ENCODE measurements around the gene SLC38A8.

The SLC38A8 gene

DNA sequence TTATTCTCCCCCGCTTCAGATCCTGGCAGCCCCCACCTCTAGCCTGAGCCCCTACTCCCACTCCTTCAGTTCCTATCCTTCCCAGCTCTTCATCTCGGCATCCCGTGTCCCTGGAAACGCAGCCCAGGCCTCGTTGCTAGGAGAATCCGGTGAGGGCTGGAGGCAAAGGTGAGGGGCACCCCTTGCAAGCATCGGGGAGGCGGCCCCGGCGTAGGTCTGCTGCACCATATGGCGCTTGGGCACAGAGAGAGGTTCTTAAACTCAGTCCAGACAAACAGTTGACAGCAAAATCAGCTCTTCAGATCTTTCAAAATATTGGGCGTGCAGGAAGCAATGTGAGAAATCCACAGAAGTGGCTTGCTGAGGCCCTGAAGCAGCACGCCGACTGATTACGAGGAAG is 15.0 kb downstream of the SLC38A8 start:
- DNase-seq = no peak

- no peak for DNase-seq
Observed at GRCh38 chr16:84026606-84027005, 16.0 kb downstream of the SLC38A8 start.

DNA sequence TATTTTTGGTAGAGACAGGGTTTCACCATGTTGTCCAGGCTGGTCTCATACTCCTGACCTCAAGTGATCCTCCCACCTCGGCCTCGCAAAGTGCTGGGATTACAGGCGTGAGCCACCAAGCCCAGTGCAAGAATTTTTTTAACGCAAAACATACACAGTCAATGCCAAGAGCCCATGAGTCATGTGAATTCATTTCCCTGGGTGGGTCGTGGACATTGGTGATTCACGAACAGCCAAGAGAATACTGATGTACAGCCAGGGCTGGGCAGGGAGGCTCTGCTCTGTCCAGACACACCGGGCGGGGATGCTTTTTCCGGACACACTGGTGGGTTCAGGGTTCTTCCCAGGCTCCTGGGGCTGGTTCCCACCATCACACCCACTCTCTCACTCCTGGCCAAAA is 17.7 kb downstream of the SLC38A8 start:
- no peak for DNase-seq

DNA sequence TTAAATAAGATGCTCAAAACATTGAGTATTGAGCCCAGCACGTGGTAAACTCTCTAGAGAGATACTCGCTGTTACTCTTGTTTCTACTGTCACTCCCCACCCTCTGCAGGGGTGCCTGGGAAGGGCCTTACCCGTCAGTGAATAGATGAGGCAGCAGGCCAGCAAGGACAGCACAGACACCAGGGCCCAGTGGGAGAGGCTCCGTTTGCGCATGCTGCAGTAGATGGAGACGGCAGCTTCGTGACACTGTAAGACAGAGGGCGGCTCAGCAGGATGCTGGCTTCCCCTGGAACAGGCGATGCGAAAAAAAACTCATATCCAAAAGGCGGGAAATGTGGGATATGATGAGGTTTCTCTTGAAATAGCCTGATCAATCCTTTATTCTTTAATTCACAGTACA is 20.0 kb downstream of the SLC38A8 start:
- no peak for DNase-seq

DNA sequence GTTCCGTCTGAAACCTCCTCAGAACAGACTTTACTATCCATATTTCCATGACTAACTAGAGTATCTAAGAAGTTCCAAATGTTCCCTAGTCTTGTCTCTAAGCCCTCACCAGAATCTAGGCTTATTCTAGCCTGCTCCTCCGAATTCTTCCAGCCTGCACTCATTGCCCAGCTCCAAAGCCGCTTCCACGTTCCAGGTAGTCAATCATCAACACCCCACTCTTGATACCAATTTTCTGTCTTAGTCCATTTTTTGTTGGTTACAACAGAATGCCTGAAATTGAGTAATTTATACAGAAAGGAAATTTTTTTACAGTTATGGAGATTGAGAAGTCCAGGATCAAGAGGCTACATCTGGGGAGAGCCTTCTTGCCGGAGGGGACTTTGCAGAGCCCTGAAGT is 21.1 kb downstream of the SLC38A8 start:
- no peak for DNase-seq

DNA sequence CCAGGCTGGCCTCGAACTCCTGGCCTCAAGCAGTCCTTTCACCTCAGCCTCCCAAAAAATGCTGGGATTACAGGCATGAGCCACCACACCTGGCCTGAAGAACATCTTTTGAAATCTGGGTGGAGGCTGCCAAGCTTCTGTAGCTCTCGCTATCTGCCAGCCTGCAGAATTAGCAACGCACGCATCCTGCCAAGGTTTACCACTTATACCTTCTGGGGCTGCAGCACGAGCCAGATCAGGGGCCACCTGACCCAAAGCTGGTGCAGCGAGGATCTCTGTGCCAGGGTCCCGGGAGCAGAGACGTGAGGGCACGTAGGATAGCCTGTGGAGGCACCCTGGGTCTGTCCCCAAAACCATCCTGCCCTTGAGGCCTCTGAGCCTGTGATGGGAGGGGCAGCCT is 22.2 kb downstream of the SLC38A8 start:
- DNase-seq = no peak

DNA sequence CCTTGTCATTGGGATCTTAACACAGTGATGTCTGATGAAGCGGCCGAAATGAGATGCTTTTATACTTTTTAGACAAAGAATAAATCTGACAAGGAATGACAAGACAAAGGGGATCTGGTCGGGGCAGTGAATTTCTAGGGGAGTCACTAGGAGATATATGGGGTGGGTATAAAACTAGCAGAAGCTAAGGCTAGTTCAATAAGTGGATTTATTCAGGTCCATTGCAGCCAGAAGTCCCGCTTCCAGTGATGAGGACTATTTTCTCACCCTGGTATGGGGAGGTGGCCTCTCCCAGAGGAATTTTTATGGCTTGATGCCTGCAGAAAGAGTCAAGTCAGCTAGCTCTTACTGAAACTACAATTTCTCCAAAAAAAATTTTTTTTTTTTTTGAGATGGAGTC is 23.9 kb downstream of the SLC38A8 start:
- no peak for DNase-seq

- no peak for DNase-seq
Observed at GRCh38 chr16:84016477-84016876, 26.1 kb downstream of the SLC38A8 start.

GRCh38 chr16:84015399-84015798 is 27.2 kb downstream of the SLC38A8 start:
- no peak for DNase-seq

DNA sequence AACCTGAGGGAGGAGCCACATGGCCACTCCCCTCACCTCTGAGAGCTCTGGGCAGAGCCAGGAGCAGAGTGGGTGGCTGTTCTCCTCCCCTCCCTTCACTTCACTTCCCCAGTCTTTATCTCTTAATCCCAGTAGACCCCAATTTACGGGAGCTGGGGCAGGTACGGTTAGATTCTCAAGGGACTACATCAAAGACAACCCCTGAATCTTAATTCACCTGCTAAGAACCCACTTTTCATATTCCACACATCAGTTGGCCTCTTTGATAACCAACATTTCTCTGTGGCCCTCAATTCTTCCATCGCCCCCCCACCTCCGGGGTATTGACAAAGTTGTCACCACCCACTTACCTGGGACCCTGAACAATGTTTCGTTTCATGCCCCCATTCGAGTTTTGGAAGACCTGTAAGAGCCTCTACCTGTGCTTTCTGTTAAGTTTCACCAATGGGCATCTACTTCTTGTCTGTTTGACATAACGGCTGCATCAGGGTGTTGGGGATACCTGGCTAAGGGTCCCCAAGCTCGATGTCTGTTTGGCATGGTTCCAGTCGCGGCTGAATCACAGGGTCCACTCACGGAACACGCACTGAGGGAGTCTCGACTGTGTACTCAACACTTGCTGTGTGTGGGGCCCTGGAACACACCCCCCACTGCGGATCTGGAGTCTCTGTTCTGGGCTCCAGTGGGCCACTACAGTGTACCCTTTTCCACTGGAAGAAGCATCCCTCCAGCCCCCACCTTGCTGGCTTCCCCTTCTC is 27.8 kb downstream of the SLC38A8 start:
- DNase-seq = no peak

- DNase-seq = peak; percentile 15
Observed at GRCh38 chr16:84013787-84014569, 28.6 kb downstream of the SLC38A8 start.

- DNase-seq = no peak
Observed at GRCh38 chr16:84009282-84009681, 33.3 kb downstream of the SLC38A8 start.

DNA sequence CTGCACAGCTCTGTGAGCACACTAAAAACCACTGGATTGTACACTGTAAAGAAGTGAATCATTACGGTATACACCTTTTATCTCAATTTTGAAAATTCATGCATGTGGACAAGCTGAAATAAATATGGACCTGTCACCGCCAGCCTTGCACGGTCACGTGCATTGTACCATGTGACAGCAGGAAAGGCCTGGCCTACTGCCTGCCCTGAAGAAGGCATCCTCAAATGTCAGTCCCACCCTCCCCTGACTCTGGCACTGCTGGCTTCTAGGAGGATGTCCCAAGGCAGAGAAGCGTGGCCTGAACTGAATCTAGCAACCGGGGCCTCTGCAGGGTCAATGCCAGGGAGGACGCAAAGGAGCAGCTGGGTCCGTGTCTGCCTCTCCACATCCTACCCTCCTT is 34.6 kb downstream of the SLC38A8 start:
- no peak for DNase-seq

DNA sequence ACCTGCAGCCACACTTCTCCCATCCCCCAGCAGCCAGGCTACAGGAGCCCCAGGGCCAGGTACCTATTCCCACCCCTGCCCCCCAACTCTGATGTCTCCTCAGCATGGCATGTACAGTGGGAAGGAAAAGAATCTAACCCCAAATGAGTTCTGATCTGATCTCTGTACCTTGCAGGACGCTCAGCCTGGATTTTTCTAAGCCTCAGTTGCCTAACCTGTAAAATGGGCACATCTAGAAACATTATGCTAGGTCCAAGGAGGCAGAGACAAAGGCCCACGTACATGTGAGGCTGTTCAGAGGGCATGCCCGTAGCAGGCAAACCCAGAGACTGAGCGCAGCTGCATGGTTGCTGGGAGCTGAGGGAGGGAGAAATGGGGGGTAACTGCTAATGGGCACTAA is 35.1 kb downstream of the SLC38A8 start:
- DNase-seq = no peak

GRCh38 chr16:84005391-84005790 is 37.2 kb downstream of the SLC38A8 start:
- no peak for DNase-seq

DNA sequence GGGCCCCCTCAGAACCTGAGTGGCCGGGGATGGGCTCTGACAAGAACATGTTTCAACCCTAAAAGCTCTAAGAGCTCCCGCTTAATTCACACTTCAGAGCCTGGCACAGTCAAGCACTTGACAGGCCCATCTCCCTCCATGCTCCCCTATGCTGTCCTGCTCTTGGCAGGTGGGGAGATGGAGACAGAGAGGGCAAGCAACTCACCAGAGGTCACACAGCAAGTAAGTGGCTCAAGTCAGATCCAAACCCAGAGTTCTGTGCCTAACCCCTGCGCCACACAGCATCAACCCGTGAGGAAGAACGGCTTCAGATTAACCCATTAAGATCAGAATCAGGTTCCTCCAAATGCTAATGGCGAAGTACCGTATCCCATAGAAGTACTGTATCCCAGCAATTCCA is 38.2 kb downstream of the SLC38A8 start:
- no peak for DNase-seq

GRCh38 chr16:84003038-84003437 is 39.6 kb downstream of the SLC38A8 start:
- DNase-seq = no peak

DNA sequence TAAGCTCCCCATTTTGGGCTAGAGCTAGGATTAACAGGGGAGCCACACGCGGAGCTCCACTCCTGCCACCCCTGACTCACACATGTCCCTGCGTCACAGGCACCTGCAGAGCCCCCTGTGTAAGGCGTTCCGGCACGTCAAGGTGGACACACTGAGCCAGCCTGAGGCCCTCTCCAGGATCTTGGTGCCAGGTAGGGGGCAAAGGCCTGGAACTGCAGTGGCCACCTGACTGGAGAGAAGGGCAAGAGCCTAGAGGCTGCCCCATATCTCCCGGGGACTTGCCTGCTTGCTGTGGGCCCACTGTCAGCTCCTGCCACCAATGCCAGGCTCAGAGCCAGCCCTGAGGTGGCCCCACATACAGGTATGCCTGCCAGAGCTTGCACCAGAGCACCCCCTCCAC is 40.9 kb downstream of the SLC38A8 start:
- no peak for DNase-seq

DNA sequence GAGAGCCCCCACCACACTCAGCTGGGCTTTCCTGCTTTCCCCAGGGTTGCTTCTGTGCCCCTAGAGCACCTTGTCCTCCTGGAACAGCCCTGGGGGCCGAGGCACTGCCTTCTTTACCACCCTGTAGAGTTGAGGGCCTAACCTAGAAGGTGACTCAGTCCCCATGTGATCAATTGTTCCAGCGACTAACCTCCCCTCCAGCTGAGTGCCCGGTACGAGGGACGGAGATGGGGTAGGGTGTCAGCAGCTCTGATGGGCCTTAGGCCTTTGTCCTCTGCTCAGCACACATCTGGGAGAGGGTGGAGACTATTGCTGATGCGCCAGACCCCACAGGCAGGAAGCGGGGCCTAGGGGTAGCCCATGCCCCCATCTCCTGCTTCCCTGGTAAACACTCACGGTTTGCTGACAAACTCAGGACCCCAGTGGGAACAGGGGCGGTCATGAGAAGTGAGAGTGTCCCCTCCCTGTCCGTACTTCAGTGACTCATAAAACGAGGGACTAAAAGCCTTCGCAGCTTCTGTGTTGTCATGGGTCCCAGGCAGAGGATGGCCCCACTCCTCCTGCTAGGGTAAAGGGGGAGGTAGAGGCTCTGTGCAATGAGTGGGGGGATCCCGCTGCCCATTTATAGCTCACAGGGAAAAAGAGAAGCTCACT is 41.5 kb downstream of the SLC38A8 start:
- DNase-seq = no peak

GRCh38 chr16:83998091-83998490 is 44.5 kb downstream of the SLC38A8 start:
- DNase-seq = no peak

DNA sequence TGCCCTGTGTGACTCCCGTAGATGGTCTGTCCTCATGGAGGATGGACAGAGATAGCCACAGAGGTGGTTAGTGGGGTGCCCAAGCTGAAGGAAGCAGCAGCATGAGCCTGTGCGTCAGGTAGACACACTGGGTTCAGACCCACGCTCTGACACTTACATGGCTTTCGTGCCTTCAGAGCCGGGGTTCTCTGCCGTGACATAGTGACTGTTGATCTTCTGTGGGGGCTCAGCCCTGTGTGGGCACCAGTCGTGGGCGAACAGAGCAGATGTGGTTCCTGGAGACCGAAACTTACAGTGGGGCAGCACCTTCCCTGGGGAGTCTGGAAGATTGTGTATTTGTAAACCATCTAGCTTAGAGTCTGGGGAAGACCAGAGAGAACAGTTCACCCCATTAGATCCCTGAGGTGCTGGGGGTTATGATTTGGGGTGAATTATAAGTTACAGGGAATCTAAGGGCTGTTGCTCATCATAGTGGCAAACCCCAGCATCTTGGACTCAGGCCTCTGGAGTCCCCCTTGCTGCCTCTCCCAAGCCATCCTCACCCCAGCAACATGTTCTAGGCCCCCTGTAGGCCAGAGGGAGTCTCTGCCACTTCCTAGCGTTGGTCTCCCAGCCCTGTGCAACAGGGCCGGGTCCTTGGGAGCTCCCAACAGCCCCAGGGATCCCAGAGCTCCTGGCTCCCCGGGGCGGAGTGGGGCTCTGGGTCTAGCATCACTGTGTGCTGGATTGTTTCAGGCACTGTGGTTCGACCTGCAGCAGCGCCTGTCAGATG is 45.9 kb downstream of the SLC38A8 start:
- no peak for DNase-seq

GRCh38 chr16:83995754-83996153 is 46.8 kb downstream of the SLC38A8 start:
- no peak for DNase-seq

GRCh38 chr16:83994703-83995102 is 47.9 kb downstream of the SLC38A8 start:
- no peak for DNase-seq
